Measurements from ENCODE around the gene AP4E1.

The AP4E1 gene

GRCh38 chr15:50930792-50931191, 22.3 kb downstream of the AP4E1 start:
- H3K9me3 ChIP-seq (replicated peaks; ENCODE audit: insufficient read depth, low read length), result no peaks in the 10 kb centered on the region

GRCh38 chr15:50933341-50933740, 24.9 kb downstream of the AP4E1 start:
- H3K4me2 ChIP-seq (ENCODE audit: low read depth, low read length), result no peak overlapping the region
- H3K36me3 ChIP-seq (replicated peaks; ENCODE audit: insufficient read depth, low read length), result no peaks in the 10 kb centered on the region; the same call in 1 of the 2 replicates
- DNase-seq, result no peak
- no peak overlapping the region for H3K4me3 ChIP-seq (ENCODE audit: low read length)
- no peaks in the 10 kb centered on the region for H3F3A ChIP-seq (ENCODE audit: insufficient read depth, low read length)
- H3K9me2 ChIP-seq (replicated peaks; ENCODE audit: insufficient read depth, low read length), result no peaks in the 10 kb centered on the region
- no peak overlapping the region for H2AFZ ChIP-seq (ENCODE audit: low read length)
- no peaks in the 10 kb centered on the region for H3K79me2 ChIP-seq (ENCODE audit: low read length)
- no peaks in the 10 kb centered on the region for H3K9me3 ChIP-seq (replicated peaks; ENCODE audit: insufficient read depth, low read length)
- no peak overlapping the region for H3K9ac ChIP-seq (ENCODE audit: low read length)
- H3K4me1 ChIP-seq (ENCODE audit: low read length), result no peaks in the 10 kb centered on the region
- no peaks in the 10 kb centered on the region for H4K20me1 ChIP-seq (ENCODE audit: insufficient read depth, low read length)
- H3K27me3 ChIP-seq (replicated peaks; ENCODE audit: insufficient read depth, low read length), result no peaks in the 10 kb centered on the region
- no peak overlapping the region for H3K27ac ChIP-seq (ENCODE audit: low read length)
- TF ChIP-seq EZH2 (optimal IDR thresholded peaks at IDR 0.05; ENCODE audit: low read depth, low read length) (no peak), EZH2phosphoT487 (IDR thresholded peaks at IDR 0.05; ENCODE audit: low read length) (no peak)
- TF ChIP-seq, protein P1, sequence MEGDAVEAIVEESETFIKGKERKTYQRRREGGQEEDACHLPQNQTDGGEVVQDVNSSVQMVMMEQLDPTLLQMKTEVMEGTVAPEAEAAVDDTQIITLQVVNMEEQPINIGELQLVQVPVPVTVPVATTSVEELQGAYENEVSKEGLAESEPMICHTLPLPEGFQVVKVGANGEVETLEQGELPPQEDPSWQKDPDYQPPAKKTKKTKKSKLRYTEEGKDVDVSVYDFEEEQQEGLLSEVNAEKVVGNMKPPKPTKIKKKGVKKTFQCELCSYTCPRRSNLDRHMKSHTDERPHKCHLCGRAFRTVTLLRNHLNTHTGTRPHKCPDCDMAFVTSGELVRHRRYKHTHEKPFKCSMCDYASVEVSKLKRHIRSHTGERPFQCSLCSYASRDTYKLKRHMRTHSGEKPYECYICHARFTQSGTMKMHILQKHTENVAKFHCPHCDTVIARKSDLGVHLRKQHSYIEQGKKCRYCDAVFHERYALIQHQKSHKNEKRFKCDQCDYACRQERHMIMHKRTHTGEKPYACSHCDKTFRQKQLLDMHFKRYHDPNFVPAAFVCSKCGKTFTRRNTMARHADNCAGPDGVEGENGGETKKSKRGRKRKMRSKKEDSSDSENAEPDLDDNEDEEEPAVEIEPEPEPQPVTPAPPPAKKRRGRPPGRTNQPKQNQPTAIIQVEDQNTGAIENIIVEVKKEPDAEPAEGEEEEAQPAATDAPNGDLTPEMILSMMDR (IDR thresholded peaks at IDR 0.05; ENCODE audit: low read length), result no peak

More at GRCh38 chr15:50930792-50931191, 22.3 kb downstream of the AP4E1 start:
- no peaks in the 10 kb centered on the region for H3K27me3 ChIP-seq (replicated peaks; ENCODE audit: insufficient read depth, low read length)
- no peaks in the 10 kb centered on the region for H3F3A ChIP-seq (ENCODE audit: insufficient read depth, low read length)
- no peak overlapping the region for H3K4me3 ChIP-seq (ENCODE audit: low read length)
- H4K20me1 ChIP-seq (ENCODE audit: insufficient read depth, low read length), result no peaks in the 10 kb centered on the region
- H3K9me2 ChIP-seq (replicated peaks; ENCODE audit: insufficient read depth, low read length), result no peaks in the 10 kb centered on the region
- no peak overlapping the region for H2AFZ ChIP-seq (ENCODE audit: low read length)
- H3K79me2 ChIP-seq (ENCODE audit: low read length), result no peaks in the 10 kb centered on the region
- no peak overlapping the region for H3K27ac ChIP-seq (ENCODE audit: low read length)
- H3K36me3 ChIP-seq (replicated peaks; ENCODE audit: insufficient read depth, low read length), result no peaks in the 10 kb centered on the region; the same call in 1 of the 2 replicates
- no peak overlapping the region for H3K9ac ChIP-seq (ENCODE audit: low read length)
- H3K4me1 ChIP-seq (ENCODE audit: low read length), result no peaks in the 10 kb centered on the region
- no peak for TF ChIP-seq EZH2 (optimal IDR thresholded peaks at IDR 0.05; ENCODE audit: low read depth, low read length)
- TF ChIP-seq EZH2phosphoT487 (IDR thresholded peaks at IDR 0.05; ENCODE audit: low read length), result no peak
- TF ChIP-seq, protein P1 (IDR thresholded peaks at IDR 0.05; ENCODE audit: low read length), result no peak
- DNase-seq, result no peak
- H3K4me2 ChIP-seq (ENCODE audit: low read depth, low read length), result no peak overlapping the region

- H3K9me3 ChIP-seq (replicated peaks; ENCODE audit: insufficient read depth, low read length), result no peaks in the 10 kb centered on the region
- no peaks in the 10 kb centered on the region for H3F3A ChIP-seq (ENCODE audit: insufficient read depth, low read length)
- no peak for DNase-seq
- no peaks in the 10 kb centered on the region for H3K79me2 ChIP-seq (ENCODE audit: low read length)
- H3K36me3 ChIP-seq (replicated peaks; ENCODE audit: insufficient read depth, low read length), result peaks cover 3% of the 10 kb centered on the region; the same call in 1 of the 2 replicates
- no peaks in the 10 kb centered on the region for H4K20me1 ChIP-seq (ENCODE audit: insufficient read depth, low read length)
- H3K4me2 ChIP-seq (ENCODE audit: low read depth, low read length), result no peak overlapping the region
- no peaks in the 10 kb centered on the region for H3K9me2 ChIP-seq (replicated peaks; ENCODE audit: insufficient read depth, low read length)
- H3K4me1 ChIP-seq (ENCODE audit: low read length), result no peaks in the 10 kb centered on the region
- no peak overlapping the region for H3K9ac ChIP-seq (ENCODE audit: low read length)
- H3K27ac ChIP-seq (ENCODE audit: low read length), result no peak overlapping the region
- TF ChIP-seq, protein P1 (IDR thresholded peaks at IDR 0.05; ENCODE audit: low read length), result no peak
- TF ChIP-seq EZH2 (optimal IDR thresholded peaks at IDR 0.05; ENCODE audit: low read depth, low read length) (no peak), EZH2phosphoT487 (IDR thresholded peaks at IDR 0.05; ENCODE audit: low read length) (no peak)
- no peak overlapping the region for H3K4me3 ChIP-seq (ENCODE audit: low read length)
- H3K27me3 ChIP-seq (replicated peaks; ENCODE audit: insufficient read depth, low read length), result no peaks in the 10 kb centered on the region
- no peak overlapping the region for H2AFZ ChIP-seq (ENCODE audit: low read length)
These were observed 30.0 kb downstream of the AP4E1 start for GRCh38 chr15:50938525-50938924.

Data from MM.1S (cell line).